Measurements from ENCODE around the gene NRXN2.

The NRXN2 gene

DNA sequence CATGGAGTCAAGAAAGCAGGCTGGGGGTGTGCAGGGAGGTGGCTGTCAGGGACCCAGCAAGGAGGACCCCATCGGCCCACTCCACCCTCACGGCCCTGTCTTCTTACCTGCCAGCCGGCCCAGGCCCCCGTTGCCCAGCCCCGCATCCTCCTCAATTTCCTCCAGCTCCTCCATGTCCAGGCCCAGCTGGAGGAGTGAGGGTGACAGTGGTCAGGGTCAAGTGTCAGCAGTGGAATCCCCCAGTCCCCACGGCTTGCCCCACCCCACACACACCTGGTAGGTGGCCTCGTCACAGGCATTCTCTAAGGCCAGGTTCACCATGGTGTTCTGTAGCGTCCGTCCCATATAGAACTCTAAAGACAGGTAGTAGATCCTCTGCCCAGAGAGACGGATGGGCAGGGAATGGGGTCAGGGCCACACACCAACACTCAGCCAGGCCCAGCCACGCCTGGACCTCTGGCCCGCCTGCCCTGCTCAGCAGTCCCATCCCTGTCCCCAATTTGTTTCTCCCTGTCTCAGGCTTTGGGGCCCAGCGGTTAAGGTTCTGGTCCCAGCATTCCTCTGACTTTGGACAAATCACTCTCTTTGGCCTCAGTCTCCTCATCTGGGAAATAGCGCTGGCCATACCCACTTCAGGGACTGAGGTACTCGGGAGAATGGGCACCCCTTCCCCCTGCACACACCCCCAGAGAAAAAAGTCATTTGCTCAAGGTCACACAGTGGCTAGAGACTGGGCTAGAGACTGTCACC, 35.5 kb upstream of the NRXN2 start:
- DNase-seq = no peak

DNA sequence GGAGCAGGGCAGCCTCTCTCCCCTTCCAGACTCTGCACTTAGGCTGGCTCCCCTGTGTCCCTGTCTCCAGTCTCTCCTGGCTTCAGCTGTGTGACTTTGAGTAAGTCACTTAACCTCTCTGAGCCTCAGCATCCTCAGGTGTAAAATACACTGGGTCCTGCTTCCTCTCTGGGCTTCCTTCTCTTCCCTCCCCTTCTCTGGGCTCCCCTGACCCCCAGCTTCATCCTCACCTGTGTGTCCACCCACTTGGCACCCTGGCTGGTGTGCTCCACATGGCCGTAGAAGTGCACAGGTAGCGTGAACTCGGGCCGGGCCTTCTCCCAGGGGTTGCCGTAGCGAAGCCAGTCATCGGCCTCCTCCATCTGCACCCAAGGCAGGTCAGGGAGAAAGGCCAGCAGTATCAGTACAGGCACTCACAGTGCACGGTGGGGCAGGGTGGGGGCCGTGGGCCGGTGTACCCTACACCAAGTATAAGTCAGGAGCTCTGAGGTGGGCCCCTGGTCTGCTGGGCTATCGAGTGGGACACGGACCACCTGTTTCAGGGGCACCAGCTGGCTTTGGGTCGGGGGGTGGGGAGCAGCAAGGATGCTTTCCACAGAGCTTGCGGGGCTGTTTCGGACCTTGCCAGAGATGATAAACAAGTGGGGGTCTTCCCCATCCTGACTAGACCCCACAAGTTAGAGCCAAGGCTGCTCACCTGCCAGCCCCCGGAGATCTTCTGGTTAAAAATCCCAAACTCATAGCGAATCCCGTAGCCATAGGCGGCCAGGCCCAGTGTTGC, 34.7 kb upstream of the NRXN2 start:
- no peak for DNase-seq

DNA sequence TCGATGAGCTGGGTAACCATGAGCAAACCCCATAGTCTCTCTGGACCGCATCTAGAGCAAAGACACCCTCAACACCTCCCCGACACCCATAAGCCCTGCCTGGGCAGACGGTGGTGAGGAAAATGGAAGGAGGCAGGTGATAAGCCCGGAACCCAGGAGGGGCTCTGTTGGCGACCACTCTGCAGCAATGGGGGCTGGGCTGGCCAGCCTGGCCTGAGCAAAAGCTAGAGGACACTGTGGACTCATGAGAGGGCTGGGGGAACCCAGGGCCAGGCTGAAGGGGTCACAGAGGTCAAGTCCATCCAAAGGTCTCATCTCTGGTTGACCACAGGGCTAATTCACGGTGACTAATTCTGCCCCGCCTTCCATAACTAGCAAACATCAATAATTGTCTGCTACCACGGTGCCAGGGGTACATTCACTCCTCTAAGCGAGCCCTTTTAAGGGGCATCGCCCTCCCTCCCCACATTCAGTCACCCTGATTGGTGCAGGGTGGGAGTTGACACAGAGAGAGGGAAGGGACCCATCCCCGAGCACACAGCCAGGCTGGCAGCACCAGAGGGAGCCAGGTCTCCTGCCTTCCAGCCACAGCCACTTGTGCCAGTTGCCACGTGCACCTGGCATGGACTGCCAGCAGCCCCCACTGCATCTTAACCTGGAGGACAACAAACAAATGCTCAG, 32.8 kb upstream of the NRXN2 start:
- no peak for DNase-seq

DNA sequence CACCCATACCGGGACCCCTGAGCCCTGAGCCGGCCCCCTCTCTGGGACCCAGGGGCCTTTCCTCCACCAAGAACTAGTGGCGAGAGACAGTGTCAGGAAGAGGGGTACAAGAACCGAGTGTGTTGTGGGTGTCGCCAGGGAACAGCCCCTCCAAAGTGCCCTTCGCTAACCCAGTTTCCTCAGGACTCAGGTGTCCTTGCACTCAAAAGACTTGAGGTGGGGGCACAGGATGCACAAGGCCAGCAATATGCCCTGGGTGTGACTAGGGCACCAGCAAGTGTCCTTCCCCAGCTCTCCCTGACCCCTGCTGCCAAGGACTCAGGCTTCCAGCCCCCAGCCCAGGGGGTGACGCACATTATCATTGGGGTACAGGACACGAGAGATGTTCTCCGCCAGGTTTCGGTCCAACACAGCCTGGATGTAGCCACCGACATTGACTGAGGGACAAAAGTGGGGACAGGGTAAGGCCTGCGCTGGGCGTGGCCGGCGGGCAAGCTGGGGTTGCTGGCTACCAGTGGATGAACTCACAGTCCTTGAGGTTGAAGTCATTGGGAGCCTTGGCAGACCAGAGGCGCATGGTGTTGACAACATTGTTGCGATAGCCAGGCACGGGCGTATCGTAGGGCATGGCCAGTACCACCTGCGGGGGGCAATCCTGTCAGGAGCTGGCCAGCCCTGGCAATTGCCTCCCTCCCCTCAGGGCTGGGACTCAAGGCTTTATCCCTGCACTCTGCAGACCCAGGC, 32.1 kb upstream of the NRXN2 start:
- no peak for DNase-seq

DNA sequence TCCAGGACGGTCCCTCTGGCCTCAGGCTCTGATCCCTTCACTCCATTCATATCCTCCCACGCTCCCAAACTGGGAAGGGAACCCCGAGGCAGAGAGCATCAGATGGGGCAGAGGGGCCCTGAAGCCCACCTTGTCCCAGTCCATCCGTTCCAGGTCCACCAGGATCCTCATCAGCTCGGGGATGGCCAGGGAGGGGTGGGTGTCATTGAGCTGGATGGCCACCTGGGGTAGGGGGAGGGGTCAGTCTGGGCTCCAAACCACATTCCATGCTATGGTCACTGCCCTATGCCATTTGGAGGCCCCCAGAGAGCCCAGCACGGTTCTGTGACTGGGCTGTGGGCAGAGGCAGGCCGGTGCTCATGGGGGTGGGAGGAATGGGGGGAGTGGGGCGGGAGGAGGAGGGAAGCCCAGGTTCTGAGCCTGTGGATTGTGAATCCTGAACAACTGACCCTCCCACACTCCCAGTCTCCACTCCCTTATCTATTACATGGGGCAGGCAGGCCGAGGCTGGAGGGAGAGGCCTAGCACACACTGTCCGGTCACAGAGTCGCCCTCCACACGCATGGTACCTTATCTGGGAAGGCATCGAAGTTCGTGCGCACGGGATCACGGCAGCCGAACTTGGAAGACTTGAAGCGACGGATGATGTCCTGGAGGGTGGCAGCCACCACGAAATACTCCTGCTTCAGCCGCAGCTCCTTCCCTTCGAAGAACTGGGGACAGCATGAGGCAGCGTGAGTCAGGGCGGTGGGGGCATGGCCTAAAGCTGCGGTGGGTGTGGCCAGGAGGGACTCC, 31.3 kb upstream of the NRXN2 start:
- DNase-seq = no peak

DNA sequence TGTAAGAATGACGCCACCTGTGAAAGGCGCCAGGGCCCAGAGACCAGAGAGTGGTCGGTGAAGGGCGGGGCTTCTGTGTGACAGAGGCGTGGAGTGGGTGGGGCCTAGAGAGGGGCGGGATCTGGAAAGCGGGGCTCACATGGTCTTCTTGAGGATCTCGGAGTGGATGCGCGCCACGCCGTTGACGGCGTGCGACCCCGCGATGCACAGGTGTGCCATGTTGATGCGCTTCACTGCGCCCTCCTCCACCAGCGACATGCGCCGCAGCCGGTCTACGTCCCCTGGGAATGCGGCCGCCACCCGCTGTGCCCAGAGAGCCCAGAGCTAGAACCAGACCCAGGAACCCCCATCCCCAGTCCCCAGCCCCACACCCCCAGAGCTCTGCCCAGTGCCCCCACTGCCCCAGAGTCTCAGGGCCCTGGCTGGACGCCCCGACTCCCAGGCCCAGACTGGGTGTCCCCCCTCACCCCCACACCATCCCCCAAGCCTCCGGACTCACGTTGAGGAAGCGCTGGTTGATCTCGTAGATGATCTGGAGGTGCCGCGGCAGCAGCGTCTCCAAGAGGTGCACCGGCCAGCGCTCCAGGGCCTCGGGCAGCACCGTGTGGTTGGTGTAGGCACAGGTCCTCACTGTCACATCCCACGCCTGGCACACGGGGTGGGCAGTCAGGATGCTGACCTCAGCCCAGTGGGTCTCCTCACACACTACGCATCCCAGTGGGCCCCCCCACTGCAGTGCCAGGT, 30.6 kb upstream of the NRXN2 start:
- no peak for DNase-seq

DNA sequence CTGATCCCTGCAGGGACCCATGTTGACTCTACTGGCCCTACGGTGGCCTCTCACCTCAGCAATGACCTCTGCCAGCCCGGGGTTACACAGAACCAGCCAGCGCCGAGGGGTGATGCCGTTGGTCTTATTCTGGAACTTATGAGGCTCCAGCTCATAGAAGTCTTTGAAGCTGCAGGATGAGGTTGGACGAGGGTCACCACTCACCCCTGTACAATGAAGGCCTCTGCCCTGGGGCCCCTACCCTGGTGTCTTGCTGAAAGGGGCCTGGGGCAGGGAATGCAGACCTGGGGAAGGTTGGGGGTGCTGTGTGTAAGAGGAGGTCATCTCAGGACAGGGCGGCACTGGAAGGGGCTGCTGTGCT, 30.0 kb upstream of the NRXN2 start:
- DNase-seq = no peak

DNA sequence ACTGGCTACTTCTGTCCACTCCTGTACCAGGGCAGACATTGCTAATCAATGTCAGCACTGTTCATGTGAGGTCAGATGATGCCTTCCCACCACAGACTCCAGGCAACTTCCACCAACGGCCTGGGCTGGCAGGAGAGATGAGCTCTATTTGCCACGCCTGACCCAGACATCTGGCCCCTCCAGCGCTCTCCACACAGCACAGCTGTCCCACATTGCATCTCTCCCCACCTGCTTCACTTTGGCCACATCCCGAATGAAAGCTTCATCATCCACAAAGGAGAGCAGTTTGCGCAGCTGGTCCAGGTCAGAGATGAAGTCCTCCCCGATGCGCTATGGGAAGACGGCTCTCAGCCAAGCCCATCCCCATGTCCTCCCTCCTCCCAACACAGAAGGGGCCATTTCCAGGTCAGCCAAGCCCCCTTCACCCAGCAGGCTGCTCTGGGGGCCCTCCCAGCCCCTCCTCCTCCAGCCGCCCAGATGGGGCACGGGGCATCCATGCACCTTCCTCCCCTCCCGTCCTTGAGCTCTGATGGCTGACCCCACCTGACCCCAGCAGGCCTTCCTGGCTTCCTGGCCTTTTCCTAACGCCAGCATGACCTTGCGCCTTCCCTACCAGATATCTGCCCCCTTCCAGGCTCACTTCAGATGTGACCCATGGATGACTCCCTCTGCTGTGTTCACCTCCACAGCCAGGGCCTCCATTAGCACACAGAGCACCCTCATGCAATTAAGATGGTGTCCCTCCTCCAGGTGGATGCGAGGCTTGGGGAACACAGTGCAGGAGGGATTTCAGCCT, 29.4 kb upstream of the NRXN2 start:
- DNase-seq = no peak

DNA sequence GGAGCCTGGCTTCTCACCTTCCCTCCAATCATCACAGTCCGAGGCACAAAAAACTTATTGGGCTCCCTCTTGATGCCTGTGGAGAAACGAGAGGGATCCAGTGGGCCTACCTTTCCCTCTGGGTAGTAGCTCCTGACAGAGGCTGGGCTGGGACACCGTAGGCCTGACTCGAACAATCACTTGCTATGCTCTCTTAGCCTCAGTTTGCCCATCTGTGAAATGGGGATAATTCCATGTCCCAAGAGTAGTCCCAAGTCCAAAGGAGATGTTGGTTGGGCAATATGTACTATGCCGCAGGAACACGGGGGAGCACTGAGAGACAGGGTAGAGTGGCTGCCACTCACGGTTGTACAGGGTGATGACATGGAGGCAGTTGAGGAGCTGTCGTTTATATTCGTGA, 28.6 kb upstream of the NRXN2 start:
- DNase-seq = no peak

DNA sequence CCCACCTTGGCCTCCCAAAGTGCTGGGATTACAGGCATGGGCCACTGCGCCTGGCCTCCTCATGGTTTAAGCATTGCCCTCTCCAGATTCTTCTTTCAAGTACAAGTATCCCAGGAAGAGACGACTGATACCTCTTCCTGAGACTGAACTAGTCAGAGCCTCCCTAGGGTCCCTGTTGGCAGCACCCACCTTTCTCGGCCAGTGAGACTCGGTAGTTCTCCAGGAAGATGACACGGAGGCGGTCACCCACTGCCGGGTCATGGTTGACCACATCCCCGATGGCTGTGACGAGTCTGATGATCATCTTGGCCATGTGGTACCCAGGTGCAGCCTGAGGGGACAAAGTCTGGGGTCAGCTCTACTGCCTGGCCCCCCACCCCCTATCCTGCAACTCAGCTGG, 28.1 kb upstream of the NRXN2 start:
- DNase-seq = no peak

DNA sequence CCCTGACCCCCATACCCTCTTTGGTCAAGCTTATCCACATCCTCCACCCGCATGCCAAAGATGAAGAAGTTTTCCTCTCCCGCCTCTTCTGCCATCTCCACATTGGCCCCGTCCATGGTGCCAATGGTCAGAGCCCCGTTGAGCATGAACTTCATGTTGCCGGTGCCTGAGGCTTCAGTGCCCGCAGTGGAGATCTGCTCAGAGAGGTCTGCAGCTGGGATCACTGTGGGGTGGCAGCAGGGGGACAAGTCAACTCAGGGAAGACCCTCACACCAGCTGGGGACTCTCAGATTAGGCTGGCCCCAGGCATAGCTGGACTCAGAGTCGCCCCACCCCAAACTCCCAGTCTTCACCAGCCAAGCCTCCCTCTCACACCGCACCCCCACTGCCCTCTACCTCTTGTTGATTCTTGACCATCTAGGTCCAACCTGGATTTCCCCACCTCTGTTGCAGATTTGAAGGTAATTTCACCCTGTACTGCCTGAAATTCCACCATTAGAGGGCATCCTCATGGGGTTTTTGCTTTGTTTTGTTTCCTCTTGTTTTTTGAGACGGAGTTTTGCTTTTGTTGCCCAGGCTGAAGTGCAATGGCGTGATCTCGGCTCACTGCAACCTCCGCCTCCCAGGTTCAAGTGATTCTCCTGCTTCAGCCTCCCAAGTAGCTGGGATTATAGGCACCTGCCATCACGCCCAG, 27.5 kb upstream of the NRXN2 start:
- DNase-seq = no peak

DNA sequence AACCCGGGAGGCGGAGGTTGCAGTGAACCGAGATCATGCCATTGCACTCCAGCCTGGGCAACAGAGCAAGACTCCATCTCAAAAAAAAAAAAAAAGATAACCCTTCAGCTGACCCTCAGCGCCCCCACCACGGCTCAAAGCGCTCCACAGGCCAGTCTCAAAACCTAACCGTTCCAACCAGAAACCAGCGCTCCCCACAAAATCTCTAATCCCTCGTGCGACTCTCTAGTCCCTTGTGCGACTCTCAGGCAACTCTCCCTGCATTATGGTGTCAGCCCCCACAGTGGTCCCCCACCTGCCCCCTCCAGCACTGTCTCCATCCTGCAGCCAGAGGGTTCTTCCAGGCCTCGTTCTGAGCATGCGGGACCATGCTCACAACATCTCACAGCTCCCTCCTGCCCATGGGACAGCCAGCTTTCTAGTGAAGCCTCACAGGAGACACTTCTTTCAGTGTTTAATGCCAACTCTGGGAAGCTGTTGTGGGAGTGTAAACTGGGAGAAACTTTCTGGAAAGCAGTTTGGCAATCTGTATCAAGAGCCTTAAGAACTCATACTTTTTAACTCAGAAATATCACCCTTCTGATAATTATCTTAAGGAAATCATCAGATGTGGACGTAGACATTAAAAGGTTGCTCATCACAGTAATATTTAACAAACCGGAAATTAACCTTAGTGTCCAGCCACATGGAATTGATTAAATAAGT, 25.1 kb upstream of the NRXN2 start:
- DNase-seq = peak; percentile 80

DNA sequence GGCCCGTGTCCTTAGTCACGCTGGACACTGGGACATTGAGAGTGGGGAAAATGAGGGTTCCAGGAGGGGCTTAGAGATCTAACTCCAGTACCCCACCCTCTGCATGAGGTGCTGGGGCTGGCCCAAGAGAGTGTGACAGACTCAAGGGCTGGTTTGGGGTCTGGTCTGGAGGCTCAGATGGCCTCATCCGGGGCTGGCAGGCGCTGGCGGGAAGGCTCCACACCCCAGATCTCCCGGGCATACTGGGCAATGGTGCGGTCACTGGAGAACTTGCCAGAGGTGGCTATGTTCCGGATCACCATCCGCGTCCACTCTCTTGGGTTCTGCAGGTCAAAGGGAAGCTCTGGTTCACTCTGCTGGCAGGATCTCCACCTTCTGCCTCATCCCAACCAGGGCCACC, 23.5 kb upstream of the NRXN2 start:
- no peak for DNase-seq

DNA sequence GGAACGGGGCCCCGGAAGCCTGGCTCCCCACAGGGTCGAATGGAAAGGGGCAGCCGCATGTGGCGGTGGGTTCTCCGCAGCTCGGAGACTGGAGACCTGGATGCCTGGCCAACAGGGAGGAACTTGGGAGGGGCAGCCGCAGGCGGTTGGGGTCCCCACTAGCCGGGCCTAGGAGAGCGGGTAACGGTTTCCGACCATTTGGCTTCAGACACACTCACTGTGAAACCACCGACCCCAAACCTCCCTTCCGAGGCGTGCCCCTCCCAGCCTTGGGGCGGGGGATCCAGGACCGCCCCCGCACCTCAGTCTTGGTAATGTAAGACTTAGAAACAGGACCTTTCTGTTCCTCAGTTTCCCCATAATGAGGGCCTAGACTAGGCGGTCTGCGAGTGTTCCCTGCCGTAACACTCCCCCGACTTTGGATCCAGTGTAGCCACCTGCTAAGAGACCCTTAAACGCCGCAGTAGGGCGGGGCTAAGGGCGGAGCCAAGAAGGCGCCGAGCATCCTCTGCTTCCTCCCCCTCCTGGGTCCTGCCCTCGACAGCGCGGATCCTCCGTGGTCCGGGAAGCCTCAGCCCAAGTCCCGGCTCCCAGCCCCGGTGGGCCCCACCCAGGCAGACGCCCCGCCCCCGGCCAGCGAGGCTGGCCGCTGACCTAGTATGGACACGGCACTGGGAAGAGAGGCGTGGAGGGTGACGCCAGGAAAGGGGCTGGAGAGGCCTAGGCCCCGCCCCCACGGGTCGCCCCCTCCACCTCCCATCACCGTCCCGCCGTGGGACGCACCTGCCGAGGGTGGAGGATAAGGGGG, 22.7 kb upstream of the NRXN2 start:
- peak; percentile 59 for DNase-seq

DNA sequence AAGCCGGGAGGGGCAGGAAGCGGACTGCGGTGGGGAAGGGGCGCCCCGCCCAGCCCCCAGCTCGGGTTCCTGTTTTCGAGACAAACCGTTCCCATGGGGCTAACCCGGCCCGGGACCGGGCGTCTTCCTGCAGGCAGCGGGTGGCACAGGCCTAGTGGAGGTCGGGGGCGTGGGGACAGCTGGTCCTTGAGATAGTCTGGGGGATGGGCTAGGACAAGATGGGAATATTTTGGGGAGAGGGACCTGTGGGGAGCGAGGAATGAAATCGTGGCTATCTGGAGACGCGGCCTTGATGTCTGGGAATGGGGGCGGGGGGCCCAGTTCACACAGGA, 22.2 kb upstream of the NRXN2 start:
- no peak for DNase-seq

DNA sequence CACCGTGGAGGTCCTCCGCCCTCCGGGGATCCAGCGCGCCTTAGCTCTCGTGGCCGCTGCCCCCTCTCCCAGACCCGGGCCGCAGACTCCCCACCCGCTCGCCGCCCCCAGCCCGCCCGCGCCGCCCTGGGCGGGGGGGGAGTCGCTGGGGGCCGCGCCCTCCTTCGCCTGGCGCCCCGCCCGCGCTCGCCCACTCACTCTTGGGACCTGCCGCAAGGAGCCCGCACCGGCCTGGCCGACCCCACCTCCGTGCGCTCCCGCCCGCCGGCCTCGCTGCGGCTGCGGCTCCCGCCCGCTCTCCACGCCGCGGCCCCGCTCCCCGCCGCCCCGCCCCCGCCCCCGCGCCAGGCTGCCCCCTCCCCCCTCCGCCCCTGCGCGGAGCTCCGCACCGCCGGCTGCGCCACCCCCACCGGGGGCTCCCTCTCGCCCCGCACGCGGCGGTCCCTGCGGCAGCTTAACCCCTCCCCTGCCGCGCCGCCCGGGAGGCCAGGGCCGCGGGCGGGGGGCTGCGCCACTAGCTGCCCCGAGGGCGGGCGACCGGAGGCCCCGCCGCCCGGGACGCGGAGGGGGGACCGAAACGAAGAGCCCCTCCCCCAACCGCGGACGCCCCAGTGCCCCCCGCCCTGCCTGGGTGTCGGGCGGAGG, 21.7 kb upstream of the NRXN2 start:
- DNase-seq = no peak

DNA sequence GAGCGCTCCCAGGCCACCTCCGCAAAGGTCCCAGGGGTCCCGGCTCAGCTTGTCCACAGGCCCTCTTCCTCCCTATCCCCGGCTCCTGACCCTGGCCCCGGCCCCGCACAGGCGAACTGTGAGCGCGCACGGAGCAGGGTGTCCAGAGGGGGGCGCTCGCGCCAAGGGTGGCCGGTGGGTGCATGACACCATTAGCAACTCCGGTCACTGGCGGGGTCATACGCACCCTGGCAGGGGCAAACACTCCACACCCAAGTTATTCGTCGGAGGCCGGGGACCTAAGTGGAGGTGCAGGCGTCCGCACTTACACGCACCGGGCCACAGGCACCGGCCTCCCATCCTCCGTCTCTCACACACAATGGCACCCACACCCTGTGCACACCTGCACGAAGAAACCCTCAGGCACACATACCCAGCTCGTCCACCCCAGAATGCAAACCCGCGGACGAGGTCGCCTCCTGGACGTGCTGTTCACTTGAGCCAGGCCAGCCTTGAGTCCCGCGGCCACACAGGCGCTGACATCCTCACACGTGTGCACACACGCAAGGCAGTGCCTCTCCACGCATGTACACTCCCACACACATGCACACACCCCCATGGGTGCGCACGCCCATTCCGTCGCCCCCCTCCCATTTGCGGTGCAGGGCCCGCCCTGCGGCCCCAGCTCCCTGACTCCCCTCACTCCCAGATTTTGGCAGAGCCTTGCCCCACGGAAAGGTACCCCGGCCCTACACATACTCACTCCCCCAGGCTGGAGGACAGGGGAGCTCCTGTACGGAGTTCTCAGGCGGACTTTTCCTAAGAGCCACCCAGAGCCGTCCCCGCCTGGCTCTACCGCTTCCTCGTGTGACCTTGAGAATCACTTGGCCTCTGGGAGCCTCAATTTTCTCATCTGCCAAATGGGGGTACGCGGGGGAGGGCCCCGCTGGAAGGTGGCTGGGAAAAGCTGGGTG, 20.9 kb upstream of the NRXN2 start, which contains the start of gene RASGRP2:
TSS of gene RASGRP2 (minus strand) at position 552 of the 953 bp plus-strand sequence. CDS start 1,276 bp downstream, outside the sequence.
- DNase-seq = peak; percentile 37

Data from EL (cell line).